ENCODE results near the gene EEF1E1. TPM values are rescaled to one million over a fixed set of nuclear protein-coding genes. Genes with fewer than 3 reads are reported as not detected.

EEF1E1 gene
- total RNA-seq, 1 donor from 2014 or later = 88.8 TPM

DNA sequence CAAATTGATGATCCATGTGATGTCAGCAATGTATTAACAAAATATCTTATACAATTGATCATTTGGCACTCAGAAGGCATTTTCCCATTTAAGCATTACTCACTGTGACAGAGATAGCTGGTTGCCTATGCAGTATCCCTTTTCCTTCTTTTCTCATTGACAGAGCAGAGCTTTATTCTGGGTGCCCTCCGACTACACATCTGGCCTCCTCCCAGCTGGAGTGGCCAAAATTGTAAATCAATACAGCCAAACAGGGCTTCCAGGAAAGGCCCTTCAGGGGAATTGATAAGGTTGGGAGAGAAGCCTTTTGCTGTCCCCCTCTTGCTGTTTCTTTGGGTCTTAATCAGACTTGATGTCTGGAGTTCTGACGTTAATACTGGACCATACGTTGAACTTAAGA is 28.6 kb downstream of the EEF1E1 start:
- DNase-seq (ENCODE audit: low read depth) = no peak
- H3K4me3 ChIP-seq (ENCODE audit: low read depth, low read length) = no peak overlapping the region
- TF ChIP-seq CTCF (conservative IDR thresholded peaks at IDR 0.05; ENCODE audit: low read depth, low read length) = no peak

DNA sequence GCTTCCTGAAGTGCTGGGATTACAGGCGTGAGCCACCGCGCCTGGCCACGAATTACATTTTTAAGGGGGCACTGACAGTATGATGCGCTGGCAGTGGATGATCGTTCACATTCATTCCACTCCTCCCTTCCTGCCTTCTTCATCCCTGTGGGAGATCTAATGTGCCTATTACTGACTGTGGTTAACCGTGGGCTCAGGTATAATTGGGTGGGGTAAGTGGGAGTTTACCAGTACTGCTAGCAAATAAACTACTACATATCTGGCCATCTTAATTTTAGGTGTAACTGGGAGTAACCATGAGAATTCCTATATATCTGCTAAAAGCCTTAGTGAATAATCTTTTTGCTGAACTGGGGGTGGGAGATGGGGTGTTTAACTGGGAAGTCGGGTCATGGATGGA is 31.6 kb downstream of the EEF1E1 start:
- H3K4me3 ChIP-seq (ENCODE audit: low read depth, low read length) = no peak overlapping the region
- no peak for DNase-seq (ENCODE audit: low read depth)
- no peak for TF ChIP-seq CTCF (conservative IDR thresholded peaks at IDR 0.05; ENCODE audit: low read depth, low read length)

DNA sequence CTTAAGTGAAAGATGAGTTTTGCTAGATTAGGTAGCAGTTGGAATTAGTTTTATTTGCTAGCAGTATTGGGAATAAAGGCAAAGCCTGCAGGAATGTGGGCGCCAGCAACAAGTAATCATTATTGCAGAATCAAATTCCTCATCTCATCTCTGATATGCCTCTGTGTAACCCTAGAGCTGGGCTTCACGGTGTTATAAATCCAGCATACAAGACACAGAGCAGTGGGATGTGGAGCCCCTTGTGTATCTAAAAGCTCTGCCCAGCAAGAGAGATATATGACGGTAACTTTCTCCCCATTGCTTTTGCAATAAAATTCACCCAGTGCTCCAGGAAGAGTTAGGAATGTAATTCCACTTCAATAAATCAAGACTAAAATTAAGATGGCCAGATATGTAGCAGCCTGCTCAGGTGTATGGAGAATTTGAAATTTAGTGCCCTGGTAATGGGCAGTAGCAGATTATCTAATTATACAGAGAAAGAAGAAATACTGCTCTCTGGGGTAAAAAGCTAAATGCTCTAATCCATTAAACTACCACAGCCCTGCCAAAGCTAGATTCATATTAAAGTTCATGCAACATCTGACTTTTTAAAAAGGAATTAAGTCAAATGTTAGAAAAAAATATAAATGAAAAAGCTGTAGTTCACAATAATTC is 32.6 kb downstream of the EEF1E1 start:
- H3K4me3 ChIP-seq (ENCODE audit: low read depth, low read length) = no peak overlapping the region

GRCh38 chr6:8069151-8069550 is 33.2 kb downstream of the EEF1E1 start:
- no peak for DNase-seq (ENCODE audit: low read depth)
- TF ChIP-seq CTCF (conservative IDR thresholded peaks at IDR 0.05; ENCODE audit: low read depth, low read length) = no peak
- H3K4me3 ChIP-seq (ENCODE audit: low read depth, low read length) = no peak overlapping the region

More for the DNA sequence above, 32.6 kb downstream of the EEF1E1 start:
- no peak for DNase-seq (ENCODE audit: low read depth)
- TF ChIP-seq CTCF (conservative IDR thresholded peaks at IDR 0.05; ENCODE audit: low read depth, low read length) = no peak

GRCh38 chr6:8066108-8066507 is 36.2 kb downstream of the EEF1E1 start:
- no peak overlapping the region for H3K4me3 ChIP-seq (ENCODE audit: low read depth, low read length)
- TF ChIP-seq CTCF (conservative IDR thresholded peaks at IDR 0.05; ENCODE audit: low read depth, low read length) = peak; percentile 37
- DNase-seq (ENCODE audit: low read depth) = no peak

- DNase-seq (ENCODE audit: low read depth) = no peak
- H3K4me3 ChIP-seq (ENCODE audit: low read depth, low read length) = no peak overlapping the region
- no peak for TF ChIP-seq CTCF (conservative IDR thresholded peaks at IDR 0.05; ENCODE audit: low read depth, low read length)
Measured at GRCh38 chr6:8065519-8065911, 36.8 kb downstream of the EEF1E1 start.
